Prostate gland (tissue), 2 donors: ENCODE measurements around the gene NAALADL2.

ENCODE experiments used
- POLR2A ChIP-seq: fragments of 450-650 bp; IDR thresholded peaks from one replicate; pipeline ENCODE4 v1.6.1; 2016; ENCODE audit warnings: antibody characterized with exemption, mild to moderate bottlenecking
- POLR2AphosphoS5 ChIP-seq: sonication (generic); formaldehyde crosslinking; IDR thresholded peaks from one replicate; pipeline ENCODE4 v1.6.1; 2017; ENCODE audit warnings: antibody characterized with exemption
- TF ChIP-seq, protein P1 (sequence below), 4 experiments: fragments of 200-600 bp in 2 of 4; fragments of 450-650 bp in 2 of 4; sonication (generic) in 2 of 4; IDR thresholded peaks; 1 replicate in 3 of 4; 2 replicates in 1 of 4; pipeline ENCODE4 v1.5.1; 2016 to 2019; ENCODE audit warnings: antibody characterized with exemption in 4 of 4, mild to moderate bottlenecking in 2 of 4, moderate library complexity in 2 of 4

DNA sequence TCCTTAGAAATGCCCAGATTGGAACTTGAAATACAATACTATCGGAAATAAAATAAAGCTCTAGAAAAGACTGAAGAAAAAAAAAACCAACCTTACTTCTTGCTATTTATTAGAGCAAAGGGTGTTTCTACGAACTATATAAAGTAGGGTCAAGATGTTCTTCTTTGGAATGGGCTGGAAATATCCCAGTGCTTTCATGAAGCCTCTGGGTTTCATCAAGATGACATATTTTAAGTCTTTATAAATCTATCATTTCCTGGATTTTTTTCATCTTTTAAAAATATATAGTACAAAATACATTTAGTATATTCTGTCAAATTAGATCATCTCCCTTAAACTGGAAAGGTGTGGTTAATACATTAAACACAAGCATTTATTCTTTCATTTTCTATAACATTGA is 978.8 kb downstream of the NAALADL2 start:
- TF ChIP-seq, protein P1, sequence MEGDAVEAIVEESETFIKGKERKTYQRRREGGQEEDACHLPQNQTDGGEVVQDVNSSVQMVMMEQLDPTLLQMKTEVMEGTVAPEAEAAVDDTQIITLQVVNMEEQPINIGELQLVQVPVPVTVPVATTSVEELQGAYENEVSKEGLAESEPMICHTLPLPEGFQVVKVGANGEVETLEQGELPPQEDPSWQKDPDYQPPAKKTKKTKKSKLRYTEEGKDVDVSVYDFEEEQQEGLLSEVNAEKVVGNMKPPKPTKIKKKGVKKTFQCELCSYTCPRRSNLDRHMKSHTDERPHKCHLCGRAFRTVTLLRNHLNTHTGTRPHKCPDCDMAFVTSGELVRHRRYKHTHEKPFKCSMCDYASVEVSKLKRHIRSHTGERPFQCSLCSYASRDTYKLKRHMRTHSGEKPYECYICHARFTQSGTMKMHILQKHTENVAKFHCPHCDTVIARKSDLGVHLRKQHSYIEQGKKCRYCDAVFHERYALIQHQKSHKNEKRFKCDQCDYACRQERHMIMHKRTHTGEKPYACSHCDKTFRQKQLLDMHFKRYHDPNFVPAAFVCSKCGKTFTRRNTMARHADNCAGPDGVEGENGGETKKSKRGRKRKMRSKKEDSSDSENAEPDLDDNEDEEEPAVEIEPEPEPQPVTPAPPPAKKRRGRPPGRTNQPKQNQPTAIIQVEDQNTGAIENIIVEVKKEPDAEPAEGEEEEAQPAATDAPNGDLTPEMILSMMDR (IDR thresholded peaks at IDR 0.05): no peak
- no peak for TF ChIP-seq POLR2A
- no peak for TF ChIP-seq POLR2AphosphoS5
